GM23338 (cell line): ENCODE data around the gene TMEM222. TPM values are rescaled to one million over a fixed set of nuclear protein-coding genes. Genes with fewer than 3 reads are reported as not detected.
A peak's percentile ranks its signal among the peaks of the same experiment; 100 is the strongest.

Experiments used
- ATAC-seq: fragments of 200-7000 bp; cut with Tn5 transposase; 3 replicates; pipeline ENCODE4 v1.9.1; 2020
- DNase-seq: peaks from one replicate; pipeline ENCODE4 v3.0.0-alpha.2; 2015; ENCODE audit warnings: low spot score
- H2AFZ ChIP-seq: fragments of 200-600 bp; sonication (generic); 2 replicates; pipeline ENCODE4 v1.8.0; 2016; ENCODE audit warnings: antibody characterized with exemption, mild to moderate bottlenecking, moderate library complexity
- H3F3A ChIP-seq: fragments of 200-600 bp; sonication (generic); replicated peaks from 2 replicates; pipeline ENCODE4 v1.8.0; 2017; ENCODE audit warnings: antibody characterized with exemption, mixed run types, low read depth
- H3K27ac ChIP-seq: fragments of 200-600 bp; sonication (generic); 2 replicates; pipeline ENCODE4 v1.6.1; 2016; ENCODE audit warnings: low read depth
- H3K27me3 ChIP-seq: fragments of 200-600 bp; sonication (generic); 2 replicates; pipeline ENCODE4 v1.8.0; 2016; ENCODE audit warnings: mild to moderate bottlenecking, mixed run types, moderate library complexity; ENCODE audit not compliant: insufficient read depth
- H3K36me3 ChIP-seq: fragments of 200-600 bp; sonication (generic); 2 replicates; pipeline ENCODE4 v1.8.0; 2016; ENCODE audit warnings: mild to moderate bottlenecking; ENCODE audit not compliant: insufficient read depth
- H3K4me1 ChIP-seq: fragments of 200-600 bp; sonication (generic); 2 replicates; pipeline ENCODE4 v1.8.0; 2016; ENCODE audit warnings: mild to moderate bottlenecking, moderate library complexity; ENCODE audit not compliant: insufficient read depth
- H3K4me2 ChIP-seq: fragments of 200-600 bp; sonication (generic); 2 replicates; pipeline ENCODE4 v1.7.1; 2017; ENCODE audit warnings: mixed run types
- H3K4me3 ChIP-seq: fragments of 200-600 bp; sonication (generic); 2 replicates; pipeline ENCODE4 v1.6.1; 2016; ENCODE audit warnings: mixed run types
- H3K79me2 ChIP-seq: fragments of 200-600 bp; sonication (generic); replicated peaks from 2 replicates; pipeline ENCODE4 v1.8.0; 2017; ENCODE audit warnings: mild to moderate bottlenecking; ENCODE audit not compliant: insufficient read depth
- H3K9me2 ChIP-seq: fragments of 200-600 bp; sonication (generic); 2 replicates; pipeline ENCODE4 v1.8.0; 2017; ENCODE audit not compliant: insufficient read depth
- H4K20me1 ChIP-seq: fragments of 200-600 bp; sonication (generic); replicated peaks from 2 replicates; pipeline ENCODE4 v1.8.0; 2017; ENCODE audit warnings: mild to moderate bottlenecking; ENCODE audit not compliant: insufficient read depth
- H3K27ac Mint-ChIP-seq: 2 replicates; pipeline ENCODE4 v1.8.0; 2020; ENCODE audit warnings: inconsistent platforms, mild to moderate bottlenecking, moderate library complexity, mixed read lengths
- H3K27me3 Mint-ChIP-seq: 3 replicates; pipeline ENCODE4 v1.8.0; 2022; ENCODE audit warnings: low read depth, mild to moderate bottlenecking, moderate library complexity, mixed read lengths, inconsistent platforms; ENCODE audit not compliant: insufficient read depth, poor library complexity
- H3K36me3 Mint-ChIP-seq: 3 replicates; pipeline ENCODE4 v1.8.0; 2021; ENCODE audit warnings: low read depth, mild to moderate bottlenecking, inconsistent platforms, moderate library complexity, mixed read lengths
- H3K4me1 Mint-ChIP-seq: 3 replicates; pipeline ENCODE4 v1.8.0; 2020; ENCODE audit warnings: mild to moderate bottlenecking, inconsistent platforms, mixed read lengths
- H3K4me3 Mint-ChIP-seq: 3 replicates; pipeline ENCODE4 v1.8.0; 2021; ENCODE audit warnings: moderate library complexity, mild to moderate bottlenecking, inconsistent platforms, mixed read lengths
- H3K9me3 Mint-ChIP-seq: 3 replicates; pipeline ENCODE4 v1.8.0; 2020; ENCODE audit warnings: moderate library complexity, mild to moderate bottlenecking, inconsistent platforms, mixed read lengths
- CTCF ChIP-seq, 2 experiments: fragments of 200-600 bp in 1 of 2; sonication (generic) in 1 of 2; conservative IDR thresholded peaks; 2 replicates each; pipeline versions ENCODE4 v1.5.1 to v1.6.1; 2016 to 2017; ENCODE audit warnings: antibody characterized with exemption in 2 of 2, low read depth in 2 of 2, mild to moderate bottlenecking in 2 of 2, moderate library complexity in 1 of 2
- ETS1 ChIP-seq: IDR thresholded peaks from 2 replicates; pipeline ENCODE4 v1.6.1; 2016; ENCODE audit warnings: antibody characterized with exemption
- EZH2 ChIP-seq: fragments of 200-600 bp; sonication (generic); IDR thresholded peaks from one replicate; pipeline ENCODE4 v1.8.0; 2017; ENCODE audit warnings: antibody characterized with exemption, mild to moderate bottlenecking, low read depth; ENCODE audit not compliant: unreplicated experiment
- EZH2phosphoT487 ChIP-seq: fragments of 200-600 bp; sonication (generic); IDR thresholded peaks from one replicate; pipeline ENCODE4 v1.8.1; 2018; ENCODE audit warnings: antibody characterized with exemption; ENCODE audit not compliant: unreplicated experiment
- JUNB ChIP-seq: IDR thresholded peaks from one replicate; pipeline ENCODE4 v1.6.1; 2016; ENCODE audit warnings: antibody characterized with exemption; ENCODE audit not compliant: unreplicated experiment
- POLR2AphosphoS5 ChIP-seq: IDR thresholded peaks from 2 replicates; pipeline ENCODE4 v1.6.1; 2016; ENCODE audit warnings: antibody characterized with exemption, low read depth
- REST ChIP-seq: IDR thresholded peaks from one replicate; pipeline ENCODE4 v1.6.1; 2018; ENCODE audit warnings: antibody characterized with exemption; ENCODE audit not compliant: unreplicated experiment
- STAT1 ChIP-seq: IDR thresholded peaks from one replicate; pipeline ENCODE4 v1.6.1; 2016; ENCODE audit warnings: antibody characterized with exemption; ENCODE audit not compliant: unreplicated experiment
- ZNF114 ChIP-seq: fragments of 250-450 bp; sonication (Bioruptor Pico); IDR thresholded peaks from 2 replicates; pipeline ENCODE4 v1.5.0; 2020; ENCODE audit warnings: mild to moderate bottlenecking, moderate library complexity
- ZNF331 ChIP-seq: fragments of 250-450 bp; sonication (Bioruptor Pico); IDR thresholded peaks from 2 replicates; pipeline ENCODE4 v1.5.0; 2020; ENCODE audit warnings: low read depth, mild to moderate bottlenecking, moderate library complexity
- polyA plus RNA-seq: library from polyadenylated mRNA; unstranded; fragments of >200 nt; fragmentation: Nextera tagmentation; extraction: Ambion mirVana; gene quantifications from 2 replicates; pipeline ENCODE4 v1.2.1, GENCODE V29; 2016
- total RNA-seq: library from RNA; depleted of rRNA; stranded (reverse); fragments of >200 nt; shearing (Covaris generic); gene quantifications from 2 replicates; pipeline ENCODE4 v1.2.3, GENCODE V29; 2014

Gene TMEM222
- total and polyA plus RNA-seq, 2 experiments from 2014 or later = 17.8 to 22.6 TPM

DNA sequence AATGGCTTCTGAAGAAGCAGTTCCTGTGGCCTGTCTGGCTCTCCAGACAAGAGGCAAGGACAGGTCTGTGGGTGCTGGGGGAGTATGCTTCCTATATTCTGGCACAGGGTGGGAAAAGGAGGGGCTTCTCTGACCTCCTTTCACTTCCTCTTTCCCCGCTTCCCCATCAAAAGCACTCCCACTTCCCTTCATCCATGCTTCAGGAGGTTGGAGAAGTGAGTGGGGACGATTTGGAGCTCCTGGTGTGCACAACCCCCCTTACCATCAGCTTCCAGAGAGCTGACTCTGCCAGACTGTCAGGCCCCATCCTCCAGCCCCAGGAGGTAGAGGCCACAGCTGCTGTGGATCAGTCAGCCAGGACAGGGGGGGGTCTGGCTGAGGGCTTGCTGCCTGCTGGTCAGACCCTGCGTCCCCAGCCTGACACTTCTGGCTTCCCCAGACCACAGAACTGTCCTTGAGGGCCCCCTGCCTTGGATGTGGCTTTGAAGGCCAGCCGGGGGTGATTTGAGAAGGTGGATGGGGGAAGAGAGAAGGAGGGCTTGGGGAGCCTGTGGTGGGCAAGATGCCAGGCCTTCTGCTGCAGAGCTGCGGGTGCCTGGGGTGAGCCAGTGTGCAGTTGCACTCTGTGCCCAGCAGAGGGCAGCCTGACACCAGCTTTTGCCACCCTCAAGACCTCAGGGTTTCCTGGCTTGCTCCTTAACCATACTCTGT is 21.5 kb upstream of the TMEM222 start:
- ATAC-seq = peak; percentile 83
- Histone ChIP-seq H3K4me1 (peaks cover 15% of the 10 kb centered on the region), H4K20me1 (no peaks in the 10 kb centered on the region), H3K4me3 (no peak overlapping the region), H3K36me3 (no peaks in the 10 kb centered on the region), H3K79me2 (no peaks in the 10 kb centered on the region), H3K27ac (no peak overlapping the region), H2AFZ (no peak overlapping the region), H3K9me2 (no peaks in the 10 kb centered on the region), H3K4me2 (no peak overlapping the region), H3F3A (no peaks in the 10 kb centered on the region), H3K27me3 (no peaks in the 10 kb centered on the region)
- no peaks in the 10 kb centered on the region; the same call in 2 of the 3 replicates for H3K36me3 Mint-ChIP-seq
- no peak overlapping the region for H3K4me3 Mint-ChIP-seq
- DNase-seq = peak; percentile 86
- H3K9me3 Mint-ChIP-seq = no peaks in the 10 kb centered on the region
- H3K4me1 Mint-ChIP-seq = peaks cover 32% of the 10 kb centered on the region
- peak overlapping the region; percentile 76; the same call in 1 of the 2 replicates for H3K27ac Mint-ChIP-seq
- no peak for TF ChIP-seq EZH2
- no peak for TF ChIP-seq POLR2AphosphoS5
- TF ChIP-seq CTCF (conservative IDR thresholded peaks at IDR 0.05; ENCODE audit: low read depth in 2 of 2) = peak; percentile 71 to 99
- TF ChIP-seq REST = no peak
- no peak for TF ChIP-seq EZH2phosphoT487
- TF ChIP-seq ZNF331 (CRISPR knock-in tag) = no peak
- H3K27me3 Mint-ChIP-seq = peaks cover 4% of the 10 kb centered on the region

GRCh38 chr1:27301052-27301422 is 20.9 kb upstream of the TMEM222 start:
- Histone ChIP-seq H3K9me2 (no peaks in the 10 kb centered on the region), H4K20me1 (no peaks in the 10 kb centered on the region), H2AFZ (no peak overlapping the region), H3K27ac (no peak overlapping the region), H3K79me2 (no peaks in the 10 kb centered on the region), H3F3A (no peaks in the 10 kb centered on the region), H3K4me2 (peak overlapping the region; percentile 65), H3K4me1 (peaks cover 15% of the 10 kb centered on the region), H3K4me3 (no peak overlapping the region), H3K36me3 (no peaks in the 10 kb centered on the region), H3K27me3 (no peaks in the 10 kb centered on the region)
- peaks cover 32% of the 10 kb centered on the region for H3K4me1 Mint-ChIP-seq
- DNase-seq = no peak
- peak; percentile 8 for ATAC-seq
- no peaks in the 10 kb centered on the region for H3K9me3 Mint-ChIP-seq
- H3K36me3 Mint-ChIP-seq = no peaks in the 10 kb centered on the region; the same call in 2 of the 3 replicates
- H3K27ac Mint-ChIP-seq = peak overlapping the region; percentile 76
- peaks cover 6% of the 10 kb centered on the region for H3K27me3 Mint-ChIP-seq
- H3K4me3 Mint-ChIP-seq = peak overlapping the region; percentile 20; the same call in 1 of the 3 replicates
- TF ChIP-seq STAT1 = no peak
- no peak for TF ChIP-seq EZH2
- TF ChIP-seq ZNF114 (CRISPR knock-in tag) = no peak
- no peak for TF ChIP-seq ETS1
- no peak for TF ChIP-seq POLR2AphosphoS5
- no peak for TF ChIP-seq REST
- TF ChIP-seq CTCF (conservative IDR thresholded peaks at IDR 0.05; ENCODE audit: low read depth in 2 of 2) = no peak
- TF ChIP-seq JUNB = no peak
- TF ChIP-seq ZNF331 (CRISPR knock-in tag) = no peak
